RPMI8226 (cell line): ENCODE results near the gene SNTB2.

Experiments
- DNase-seq: peaks from one replicate; pipeline ENCODE4 v3.0.0-alpha.2; 2015

SNTB2 gene

DNA sequence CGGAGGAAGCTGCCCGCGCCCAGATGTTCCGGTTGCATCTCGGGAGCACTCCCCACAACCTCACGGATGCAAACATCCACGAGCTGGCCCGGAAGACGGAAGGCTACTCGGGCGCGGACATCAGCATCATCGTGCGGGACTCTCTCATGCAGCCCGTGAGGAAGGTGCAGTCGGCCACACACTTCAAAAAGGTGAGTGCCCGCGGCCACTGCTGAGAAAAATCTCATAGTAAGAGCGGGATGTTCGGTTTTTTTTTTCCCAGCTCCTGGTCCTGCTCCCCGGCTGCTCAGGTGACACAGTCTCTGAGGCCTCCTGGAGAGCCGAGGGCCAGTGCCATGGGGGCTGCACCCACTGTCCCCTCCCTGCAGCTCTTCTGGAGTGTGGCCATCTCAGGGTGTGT, 134.1 kb downstream of the SNTB2 start:
- DNase-seq: no peak

DNA sequence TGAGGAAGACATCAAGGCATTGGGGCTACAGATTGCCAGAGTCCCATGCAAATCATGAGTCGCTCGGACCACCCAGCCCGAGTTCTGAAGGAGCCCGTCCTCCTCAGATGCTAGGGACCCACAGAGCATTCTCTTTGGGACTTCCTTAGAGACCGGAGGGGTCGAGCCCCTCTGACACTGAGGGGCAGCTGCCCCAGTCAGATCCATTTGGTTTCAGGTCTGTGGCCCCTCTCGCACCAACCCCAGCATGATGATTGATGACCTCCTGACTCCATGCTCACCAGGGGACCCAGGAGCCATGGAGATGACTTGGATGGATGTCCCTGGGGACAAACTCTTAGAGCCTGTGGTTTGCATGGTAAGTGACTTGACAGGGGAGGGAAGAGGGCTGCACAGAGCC, 135.4 kb downstream of the SNTB2 start:
- no peak for DNase-seq

DNA sequence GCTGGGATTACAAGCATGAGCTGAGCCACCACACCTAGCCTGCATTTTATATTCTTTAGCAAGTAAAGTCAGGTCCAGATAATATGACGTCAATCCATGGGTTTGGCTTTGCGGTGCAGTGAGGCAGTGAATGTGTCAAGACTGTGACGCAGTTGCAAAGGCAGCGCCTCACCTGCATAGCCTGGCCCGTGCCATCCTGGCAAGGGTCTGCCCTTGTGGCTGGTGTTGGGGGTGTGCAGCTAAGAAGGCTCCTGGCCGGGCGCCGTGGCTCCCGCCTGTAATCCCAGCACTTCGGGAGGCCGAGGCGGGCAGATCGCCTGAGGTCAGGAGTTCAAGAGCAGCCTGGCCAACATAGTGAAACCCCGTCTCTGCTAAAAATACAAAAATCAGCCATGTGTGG, 136.5 kb downstream of the SNTB2 start:
- no peak for DNase-seq

DNA sequence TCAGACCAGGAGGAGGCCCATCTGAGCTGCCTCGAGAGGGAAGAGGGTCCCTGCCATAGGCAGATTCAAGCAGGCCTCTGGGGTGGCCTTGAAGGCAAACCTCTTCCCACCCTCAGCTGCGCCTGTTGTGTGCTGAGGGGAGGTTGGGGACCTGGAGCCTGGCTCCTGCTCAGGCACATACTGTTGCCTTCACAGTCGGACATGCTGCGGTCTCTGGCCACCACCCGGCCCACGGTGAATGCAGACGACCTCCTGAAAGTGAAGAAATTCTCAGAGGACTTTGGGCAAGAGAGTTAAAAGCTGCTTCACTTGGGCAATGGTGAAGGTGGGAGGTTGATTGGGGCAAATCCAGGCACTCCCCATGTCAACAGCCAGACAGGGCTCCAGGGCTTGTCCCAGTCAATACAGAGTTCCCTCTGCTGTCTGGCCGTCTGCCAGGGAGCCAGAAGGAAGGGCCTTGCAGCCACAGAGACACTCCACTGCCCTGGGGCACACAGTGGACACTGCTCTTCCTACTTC, 137.1 kb downstream of the SNTB2 start:
- no peak for DNase-seq

DNA sequence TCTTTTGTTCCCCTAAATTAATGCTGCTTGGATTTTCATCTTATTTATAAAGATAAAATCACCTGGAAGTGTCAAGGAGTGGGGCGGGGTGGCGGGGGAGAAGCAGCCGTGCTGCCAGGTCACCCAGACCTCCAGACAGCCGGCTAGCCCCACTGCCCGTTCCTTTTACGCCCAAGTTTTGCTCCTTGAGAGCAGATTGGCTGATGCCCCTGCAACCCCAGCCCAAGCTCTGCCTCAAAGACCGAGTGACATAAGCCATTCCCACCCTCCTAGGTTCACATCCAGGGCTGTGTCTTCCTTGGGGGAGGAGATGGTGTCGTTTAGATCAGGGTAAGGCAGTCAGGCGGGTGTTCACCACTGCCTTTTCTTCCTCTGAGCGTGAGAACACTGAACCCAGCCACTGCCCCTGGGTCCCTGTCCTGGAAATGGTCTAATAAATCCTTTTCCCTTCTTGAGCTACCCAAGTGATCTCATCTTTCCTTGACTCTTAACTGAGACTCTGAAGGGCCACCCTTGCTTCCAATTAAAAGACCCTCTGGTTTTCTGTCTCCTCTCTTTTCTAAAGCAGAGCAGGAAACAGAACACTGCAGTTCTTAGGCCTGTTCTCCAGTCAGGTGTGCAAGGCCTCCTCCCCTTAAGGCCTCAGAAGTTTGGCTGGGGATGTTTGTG, 137.8 kb downstream of the SNTB2 start:
- DNase-seq: no peak

DNA sequence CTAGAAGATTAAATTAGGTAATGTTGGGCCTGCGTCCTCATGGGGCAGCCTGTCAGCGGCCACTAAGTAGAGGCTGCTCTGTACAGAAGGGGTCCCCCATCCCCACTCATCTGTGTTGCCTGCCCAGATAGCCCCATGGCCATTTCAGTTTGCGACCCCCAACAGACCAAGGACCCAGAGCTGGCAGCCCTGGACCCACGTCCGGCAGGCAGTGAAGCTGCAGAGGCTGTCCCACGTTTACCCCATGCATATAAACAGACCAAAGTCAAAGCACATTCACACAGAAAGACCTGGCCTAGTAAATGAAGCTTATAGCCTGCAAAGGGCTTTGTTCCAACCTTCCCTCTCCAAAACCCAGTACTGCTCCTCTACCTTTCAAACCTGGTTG, 138.8 kb downstream of the SNTB2 start:
- no peak for DNase-seq

DNA sequence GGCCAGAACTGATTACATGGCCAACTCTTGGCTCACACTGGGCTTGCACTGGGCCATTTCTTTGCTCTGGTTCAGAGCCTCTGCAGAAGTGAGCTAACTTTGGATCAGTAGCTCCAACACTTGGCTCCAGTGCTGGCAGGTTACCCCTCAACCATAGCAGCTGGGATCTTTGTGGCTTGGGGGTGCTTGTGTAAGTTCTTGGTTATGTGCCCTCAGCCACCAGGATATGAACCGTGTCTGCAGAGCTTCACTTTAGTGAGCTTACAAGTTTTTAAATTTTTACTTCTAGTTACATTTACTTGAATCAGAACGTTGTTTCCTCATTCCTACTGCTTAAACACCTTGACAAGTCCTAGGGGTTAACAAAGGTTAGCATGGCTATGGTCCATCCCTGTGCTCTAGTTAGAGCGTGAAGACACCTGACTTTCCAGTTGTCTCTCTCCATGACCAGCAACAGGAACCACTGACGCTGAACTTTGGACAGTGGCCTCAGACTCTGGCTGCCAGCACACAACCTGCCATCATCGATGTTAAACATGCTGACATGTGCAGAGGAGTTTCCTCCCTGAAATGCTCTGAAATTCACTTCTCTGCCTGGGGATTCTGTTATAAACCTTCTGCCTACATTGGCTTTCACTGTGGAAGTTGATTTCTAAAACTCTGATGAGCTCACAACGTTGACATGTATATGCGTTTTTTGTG, 139.4 kb downstream of the SNTB2 start:
- peak; percentile 41 for DNase-seq

DNA sequence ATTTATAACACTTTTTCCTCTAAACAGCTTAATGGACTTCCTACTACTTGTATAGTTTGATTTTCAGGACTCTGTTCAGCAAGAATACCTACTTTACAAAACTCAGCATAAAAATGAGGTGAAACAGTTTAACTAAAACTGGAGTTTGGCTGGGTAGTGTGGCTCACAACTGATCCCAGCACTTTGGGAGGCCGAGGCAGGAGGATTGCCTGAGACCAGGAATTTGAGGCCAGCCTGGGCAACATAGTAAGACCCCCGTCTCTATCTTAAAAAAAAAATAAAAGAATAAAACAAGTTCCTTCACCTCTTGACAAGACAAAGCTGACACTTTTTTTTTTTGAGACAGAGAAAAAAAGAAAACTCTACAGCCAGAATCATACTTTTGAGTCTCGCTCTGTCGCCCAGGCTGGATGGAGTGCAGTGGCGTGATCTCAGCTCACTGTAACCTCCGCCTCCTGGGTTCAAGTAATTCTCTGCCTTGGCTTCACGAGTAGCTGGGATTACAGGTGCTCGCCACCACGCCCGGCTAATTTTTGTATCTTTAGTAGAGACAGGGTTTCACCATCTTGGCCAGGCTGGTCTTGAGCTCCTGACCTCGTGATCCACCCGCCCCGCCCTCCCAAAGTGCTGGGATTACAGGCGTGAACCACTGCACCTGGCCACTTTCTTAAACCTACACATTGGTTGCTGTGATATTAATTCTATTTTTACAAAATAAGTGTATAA, 140.8 kb downstream of the SNTB2 start:
- no peak for DNase-seq

DNA sequence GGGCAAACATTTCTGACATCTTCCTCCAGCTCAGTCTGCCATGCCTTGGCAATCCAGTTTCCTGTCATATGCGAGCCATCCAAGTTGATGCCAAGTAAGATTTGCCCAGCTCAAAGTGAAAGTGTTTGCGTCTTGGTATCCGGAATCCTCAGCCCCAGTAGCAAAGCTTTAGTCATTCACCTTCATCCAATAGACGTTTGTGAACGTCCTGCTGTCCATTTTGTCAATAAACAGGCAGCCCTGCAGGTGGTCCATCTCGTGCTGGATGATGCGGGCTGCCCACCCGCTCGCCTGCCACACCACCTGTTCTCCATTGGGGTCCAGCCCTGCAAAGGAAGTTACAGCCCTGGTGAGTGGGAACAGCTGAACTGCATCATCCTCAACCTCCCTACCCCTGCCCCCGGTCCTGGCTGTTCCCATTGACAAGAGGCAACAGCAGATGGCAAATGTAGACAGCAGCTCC, 141.9 kb downstream of the SNTB2 start:
- peak; percentile 45 for DNase-seq

DNA sequence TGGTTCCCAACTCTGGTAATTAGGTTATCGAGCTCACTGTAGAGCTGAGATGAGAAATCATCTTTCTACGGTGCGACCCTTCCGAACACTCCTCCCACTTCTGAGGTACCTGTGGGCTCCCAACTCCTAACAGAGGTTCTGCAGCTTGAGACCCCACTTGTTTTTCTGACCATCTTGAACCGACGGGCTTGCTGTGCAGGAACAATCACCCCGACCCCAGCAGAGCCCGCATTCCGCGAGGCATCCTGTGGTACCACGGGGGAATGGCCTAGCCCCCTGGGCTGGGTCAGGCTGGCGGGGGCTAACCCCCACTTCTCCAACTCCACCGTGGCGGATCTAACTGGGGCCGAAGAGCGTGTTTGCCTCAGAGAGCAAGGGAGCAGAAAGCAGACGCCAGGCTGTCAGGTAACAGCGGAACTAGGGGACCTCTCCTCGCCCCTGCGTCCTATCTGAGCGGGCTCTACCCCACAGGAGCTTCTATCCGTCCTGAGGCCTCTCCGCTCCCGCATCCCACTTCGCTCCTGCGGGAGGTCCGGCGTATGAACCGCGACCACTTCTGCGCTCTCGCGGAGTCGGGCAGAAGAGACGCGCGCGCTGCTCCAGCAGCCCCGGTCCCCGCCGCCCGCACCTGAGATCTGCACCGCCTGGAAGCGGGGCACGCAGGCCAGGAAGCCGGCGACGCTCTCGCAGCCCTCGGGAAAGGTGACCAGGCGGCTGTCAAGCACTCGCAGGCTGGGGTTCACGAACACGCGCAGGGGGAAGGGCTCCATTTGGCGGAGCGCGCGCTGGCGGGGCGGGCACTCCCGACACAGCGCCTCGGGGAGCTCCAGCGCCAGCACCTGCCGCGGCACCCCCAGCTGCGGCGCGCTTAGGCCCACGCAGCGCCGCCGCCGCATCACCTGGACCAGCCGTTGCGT, 142.7 kb downstream of the SNTB2 start:
- peak; percentile 64 for DNase-seq

DNA sequence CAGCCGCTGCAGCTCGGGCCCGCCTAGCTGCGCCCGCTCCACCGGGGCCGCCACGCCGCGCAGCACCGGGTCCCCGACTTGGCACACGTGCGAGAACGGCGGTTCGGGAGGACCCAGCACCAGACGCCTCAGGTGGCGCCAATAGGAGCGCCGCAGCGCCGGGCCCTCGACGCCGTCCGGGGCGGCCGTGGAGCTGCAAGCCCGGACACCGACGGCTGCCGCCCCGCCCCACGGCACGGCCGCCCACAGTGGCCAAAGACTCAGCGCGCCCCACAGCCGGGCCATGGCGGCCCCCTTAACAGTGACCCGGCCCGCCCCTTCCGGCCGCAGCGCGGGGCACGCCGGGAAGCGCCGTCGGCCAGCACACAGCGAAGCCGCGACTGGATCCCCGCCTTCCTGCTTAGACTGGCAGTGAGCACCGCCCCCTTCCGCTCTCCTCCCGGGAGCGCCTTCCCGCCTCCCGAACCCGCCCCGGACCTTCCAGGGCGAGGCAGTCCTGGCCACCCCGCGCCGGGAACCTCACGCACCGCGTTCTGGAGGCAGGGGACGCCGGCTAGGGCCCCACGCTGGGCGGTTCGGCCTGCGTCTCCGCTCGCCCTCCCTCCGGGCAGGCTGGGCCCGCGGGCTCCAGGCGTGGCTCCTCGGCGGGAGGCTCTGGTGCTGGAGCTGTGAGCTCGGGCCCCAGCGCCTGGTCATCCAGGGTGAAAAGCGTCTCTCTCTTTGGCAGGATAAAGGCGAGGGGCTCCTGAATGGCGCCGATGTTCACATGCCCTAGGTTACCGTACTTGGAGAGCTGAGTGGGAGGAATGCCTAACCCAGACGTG, 143.5 kb downstream of the SNTB2 start, which contains the start of gene PDF:
Gene PDF, minus strand, starts transcription at position 303 of the 824 bp plus-strand sequence. Its CDS starts 18 bp downstream, at position 285.
- peak; percentile 95 for DNase-seq

DNA sequence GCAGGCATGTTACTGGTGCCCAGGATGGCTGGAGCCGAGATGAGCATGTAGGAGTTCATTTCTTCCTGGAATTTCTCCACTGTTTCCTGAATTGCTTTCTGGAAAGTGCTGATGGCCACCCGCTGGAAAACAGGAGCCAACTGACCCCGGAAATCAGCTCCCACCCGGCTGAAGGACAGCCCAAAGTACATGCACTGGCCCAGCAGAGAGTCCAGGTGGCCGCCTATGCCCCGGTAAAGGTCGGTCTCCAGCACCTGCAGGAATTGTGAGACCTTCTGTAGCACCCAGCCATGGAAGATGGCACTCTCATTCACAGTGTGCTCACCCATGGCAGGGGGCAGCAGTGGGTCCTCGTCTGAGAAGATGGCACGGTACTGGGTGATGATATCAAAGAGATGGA, 147.7 kb downstream of the SNTB2 start:
- no peak for DNase-seq

DNA sequence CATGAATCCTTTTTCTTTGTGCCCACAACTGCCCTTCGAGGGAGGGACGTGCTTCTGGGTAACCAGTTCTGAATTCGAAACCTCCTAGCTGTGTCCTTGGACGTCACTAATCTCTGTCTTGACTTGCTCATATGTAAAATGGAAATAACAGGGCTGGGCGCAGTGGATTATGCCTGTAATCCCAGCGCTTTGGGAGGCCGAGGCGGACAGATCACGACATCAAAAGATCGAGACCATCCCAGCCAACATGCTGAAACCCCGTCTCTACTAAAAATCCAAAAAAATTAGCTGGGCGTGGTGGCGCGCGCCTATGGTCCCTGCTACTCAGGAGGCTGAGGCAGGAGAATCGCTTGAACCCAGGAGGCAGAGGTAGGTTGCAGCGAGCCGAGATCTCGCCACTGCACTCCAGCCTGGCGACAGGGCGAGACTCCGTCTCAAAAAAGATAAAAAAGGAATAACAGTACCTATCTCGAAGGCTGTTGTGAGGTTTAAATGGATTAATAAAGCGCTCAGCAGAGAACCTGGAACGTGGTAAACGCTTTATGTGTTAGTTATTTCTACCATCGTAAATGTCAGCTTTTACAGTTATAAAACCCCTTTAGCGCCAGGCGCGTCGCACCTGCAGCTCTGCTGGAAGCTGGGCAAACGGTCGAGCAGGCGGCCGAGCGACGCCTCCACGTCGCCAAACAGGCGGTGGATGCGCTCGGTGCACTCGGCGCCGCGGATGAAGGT, 151.8 kb downstream of the SNTB2 start:
- DNase-seq: no peak

DNA sequence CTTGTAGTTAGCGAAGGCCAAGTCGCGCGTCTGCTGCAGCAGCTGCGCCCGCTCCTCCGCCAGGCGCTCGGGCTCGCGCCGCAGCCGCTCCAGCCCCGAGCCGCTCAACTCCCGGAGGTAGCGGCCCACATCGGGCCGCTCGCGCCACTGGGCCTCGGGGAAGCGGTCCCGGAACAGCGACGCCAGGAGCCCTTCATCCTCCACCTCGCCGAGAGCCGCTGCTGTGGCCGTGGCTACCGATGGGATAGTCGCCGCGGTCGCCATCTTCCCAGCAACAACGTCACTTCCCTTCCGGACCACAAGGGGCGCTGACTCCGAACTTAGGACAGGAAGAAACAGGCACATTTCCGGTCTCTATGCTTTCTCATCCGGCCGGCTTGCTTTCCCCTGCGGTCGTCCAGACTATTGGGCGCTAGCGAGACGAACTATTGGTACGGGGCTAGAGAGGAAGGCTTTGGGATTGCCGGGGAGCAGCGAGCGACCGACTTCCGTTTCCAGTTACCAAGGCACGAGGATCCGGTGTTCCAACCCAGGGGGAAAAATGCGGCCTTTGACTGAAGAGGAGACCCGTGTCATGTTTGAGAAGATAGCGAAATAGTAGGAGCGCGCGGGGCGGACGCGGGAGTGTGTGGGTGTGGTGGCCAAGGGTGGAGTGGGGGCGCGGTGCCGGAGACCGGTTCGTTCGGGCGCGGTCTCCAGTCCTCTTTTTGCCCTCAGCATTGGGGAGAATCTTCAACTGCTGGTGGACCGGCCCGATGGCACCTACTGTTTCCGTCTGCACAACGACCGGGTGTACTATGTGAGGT, 152.5 kb downstream of the SNTB2 start, which contains the start of the genes COG8 and NIP7:
Gene COG8, minus strand, starts transcription at position 276 of the 806 bp plus-strand sequence. Its CDS starts 12 bp downstream, at position 264.
Gene NIP7, plus strand, starts transcription at position 484 of the 806 bp plus-strand sequence. Its CDS starts 58 bp downstream, at position 542.
- peak; percentile 99 for DNase-seq

DNA sequence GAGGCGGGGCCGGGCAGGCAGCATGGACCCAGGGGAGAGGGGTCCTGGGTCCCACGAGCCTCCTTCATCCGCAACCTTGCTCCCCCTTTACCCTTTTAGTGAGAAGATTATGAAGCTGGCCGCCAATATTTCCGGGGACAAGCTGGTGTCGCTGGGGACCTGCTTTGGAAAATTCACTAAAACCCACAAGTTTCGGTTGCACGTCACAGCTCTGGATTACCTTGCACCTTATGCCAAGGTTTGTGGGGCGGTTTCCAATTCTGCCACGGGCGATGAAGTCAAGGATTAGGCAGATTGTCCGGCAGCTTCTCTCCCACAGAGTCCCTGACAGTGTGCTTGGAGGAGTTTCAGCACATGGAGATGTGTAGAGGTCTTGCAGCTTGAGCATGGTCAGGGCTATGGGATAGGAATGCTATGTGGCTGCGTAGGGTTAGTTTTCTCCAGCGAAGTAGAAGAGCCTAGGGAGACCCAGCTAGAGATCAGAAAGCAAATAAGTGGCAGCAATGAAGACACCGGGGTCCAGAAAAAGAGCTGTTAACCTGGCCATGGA, 153.2 kb downstream of the SNTB2 start:
- peak; percentile 35 for DNase-seq

DNA sequence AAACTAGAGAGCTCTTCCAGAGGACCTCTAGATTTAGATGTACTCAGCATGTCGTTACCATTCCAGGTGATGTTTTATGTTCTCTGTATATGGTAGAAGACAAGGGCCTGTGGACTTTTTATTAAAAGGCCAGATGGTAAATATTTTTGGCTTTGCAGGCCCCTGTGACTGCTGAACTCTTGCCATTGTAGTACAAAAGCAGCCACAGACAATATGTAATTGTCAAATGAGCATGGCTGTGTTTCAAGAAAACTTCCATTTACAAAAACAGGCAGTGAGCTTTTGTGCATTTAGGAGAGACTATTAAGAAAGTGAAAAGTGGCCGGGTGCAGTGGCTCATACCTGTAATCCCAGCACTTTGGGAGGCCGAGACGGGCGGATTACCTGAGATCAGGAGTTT, 157.2 kb downstream of the SNTB2 start:
- DNase-seq: no peak

DNA sequence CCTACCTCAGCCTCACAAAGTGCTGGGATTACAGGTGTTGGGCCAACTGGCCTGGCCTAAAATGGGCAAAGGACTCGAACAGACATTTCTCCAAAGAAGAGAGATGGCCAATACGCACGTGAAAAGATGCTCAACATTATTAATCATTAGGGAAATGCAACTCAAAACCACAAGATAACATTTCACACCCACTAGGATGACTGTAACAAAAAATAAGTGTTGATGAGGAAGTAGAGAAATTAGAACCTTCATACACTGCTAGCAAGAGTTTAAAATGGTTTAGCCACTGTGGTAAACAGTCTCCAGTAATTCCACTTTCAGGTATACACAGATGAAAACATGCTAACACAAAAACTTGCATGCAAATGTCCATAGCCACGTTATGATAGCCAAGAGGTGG, 159.0 kb downstream of the SNTB2 start:
- no peak for DNase-seq

DNA sequence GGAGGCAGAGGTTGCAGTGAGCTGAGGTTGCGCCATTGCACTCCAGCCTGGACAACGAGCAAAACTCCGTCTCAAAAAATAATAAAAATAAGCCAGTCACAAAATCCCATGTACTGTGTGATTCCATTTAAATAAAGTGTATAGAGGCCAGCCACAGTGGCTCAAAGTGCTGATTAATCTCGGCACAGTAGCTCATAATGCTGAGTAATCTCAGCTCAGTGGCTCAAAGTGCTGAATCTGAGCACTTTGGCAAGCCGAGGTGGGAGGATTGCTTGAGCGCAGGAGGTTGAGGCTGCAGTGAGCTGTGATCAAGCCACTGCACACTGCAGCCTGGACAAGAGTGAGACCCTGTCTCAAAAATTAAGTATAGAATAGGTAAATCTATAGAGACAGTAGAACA, 159.7 kb downstream of the SNTB2 start:
- no peak for DNase-seq

DNA sequence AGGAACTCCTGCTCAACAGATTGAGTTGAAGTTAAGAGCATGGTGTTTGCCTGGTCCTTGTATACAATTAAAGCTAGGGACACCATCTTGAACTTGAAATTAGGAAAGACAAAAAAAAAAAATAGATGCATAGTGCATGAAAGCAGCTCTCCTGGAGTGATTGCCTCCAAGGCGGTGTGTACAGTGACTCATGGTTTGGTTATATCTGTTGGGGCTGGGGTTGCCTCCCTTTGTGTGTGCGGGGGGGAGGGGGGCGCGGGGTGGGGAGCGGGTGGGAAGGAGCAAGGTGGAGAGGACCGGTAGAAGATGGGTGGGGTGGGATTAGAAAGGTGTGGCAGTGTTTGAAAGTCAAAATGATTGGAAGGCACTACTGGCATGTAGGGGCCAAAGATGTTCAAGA, 161.3 kb downstream of the SNTB2 start:
- DNase-seq: no peak
